Epithelial cell of proximal tubule (primary cell): Measurements from ENCODE around the gene RBM47. TPM values are rescaled to one million over a fixed set of nuclear protein-coding genes. Genes with fewer than 3 reads are reported as not detected.

Experiments
- DNase-seq: peaks from one replicate; pipeline ENCODE4 v3.0.0-alpha.2; 2011; ENCODE audit warnings: low read depth
- H3K4me3 ChIP-seq: 2 replicates; pipeline ENCODE4 v1.5.1; 2011; ENCODE audit warnings: low read depth, mild to moderate bottlenecking, low read length
- total RNA-seq: library from RNA; depleted of rRNA; stranded (reverse); fragments of >200 nt; gene quantifications from 2 replicates; pipeline ENCODE4 v1.2.3, GENCODE V29; 2015
- TF ChIP-seq, protein P1 (sequence below): conservative IDR thresholded peaks from 2 replicates; pipeline ENCODE4 v1.5.1; 2012; ENCODE audit warnings: low read depth, mild to moderate bottlenecking, low read length

RBM47 gene
- total RNA-seq, 1 donor from 2014 or later, result 42.9 TPM

DNA sequence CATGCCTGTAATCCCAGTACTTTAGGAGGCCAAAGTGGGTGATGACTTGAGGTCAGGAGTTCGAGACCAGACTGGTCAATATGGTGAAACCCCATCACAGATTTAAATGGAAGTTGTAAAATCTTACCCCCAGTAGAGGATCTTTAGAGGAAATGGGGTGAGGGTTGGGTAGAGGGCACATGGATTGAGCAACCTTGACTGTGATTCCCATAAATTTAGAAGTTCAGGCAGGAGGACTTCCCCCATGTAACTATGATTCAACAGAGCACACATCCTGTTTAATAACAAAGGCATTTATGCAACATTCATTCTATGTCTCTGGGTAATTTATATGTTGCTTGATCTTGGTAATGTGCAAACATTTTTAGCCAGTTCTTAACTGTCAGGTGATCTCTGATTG lies 143.1 kb downstream of the RBM47 start:
- DNase-seq, result no peak
- TF ChIP-seq, protein P1, sequence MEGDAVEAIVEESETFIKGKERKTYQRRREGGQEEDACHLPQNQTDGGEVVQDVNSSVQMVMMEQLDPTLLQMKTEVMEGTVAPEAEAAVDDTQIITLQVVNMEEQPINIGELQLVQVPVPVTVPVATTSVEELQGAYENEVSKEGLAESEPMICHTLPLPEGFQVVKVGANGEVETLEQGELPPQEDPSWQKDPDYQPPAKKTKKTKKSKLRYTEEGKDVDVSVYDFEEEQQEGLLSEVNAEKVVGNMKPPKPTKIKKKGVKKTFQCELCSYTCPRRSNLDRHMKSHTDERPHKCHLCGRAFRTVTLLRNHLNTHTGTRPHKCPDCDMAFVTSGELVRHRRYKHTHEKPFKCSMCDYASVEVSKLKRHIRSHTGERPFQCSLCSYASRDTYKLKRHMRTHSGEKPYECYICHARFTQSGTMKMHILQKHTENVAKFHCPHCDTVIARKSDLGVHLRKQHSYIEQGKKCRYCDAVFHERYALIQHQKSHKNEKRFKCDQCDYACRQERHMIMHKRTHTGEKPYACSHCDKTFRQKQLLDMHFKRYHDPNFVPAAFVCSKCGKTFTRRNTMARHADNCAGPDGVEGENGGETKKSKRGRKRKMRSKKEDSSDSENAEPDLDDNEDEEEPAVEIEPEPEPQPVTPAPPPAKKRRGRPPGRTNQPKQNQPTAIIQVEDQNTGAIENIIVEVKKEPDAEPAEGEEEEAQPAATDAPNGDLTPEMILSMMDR, result no peak

DNA sequence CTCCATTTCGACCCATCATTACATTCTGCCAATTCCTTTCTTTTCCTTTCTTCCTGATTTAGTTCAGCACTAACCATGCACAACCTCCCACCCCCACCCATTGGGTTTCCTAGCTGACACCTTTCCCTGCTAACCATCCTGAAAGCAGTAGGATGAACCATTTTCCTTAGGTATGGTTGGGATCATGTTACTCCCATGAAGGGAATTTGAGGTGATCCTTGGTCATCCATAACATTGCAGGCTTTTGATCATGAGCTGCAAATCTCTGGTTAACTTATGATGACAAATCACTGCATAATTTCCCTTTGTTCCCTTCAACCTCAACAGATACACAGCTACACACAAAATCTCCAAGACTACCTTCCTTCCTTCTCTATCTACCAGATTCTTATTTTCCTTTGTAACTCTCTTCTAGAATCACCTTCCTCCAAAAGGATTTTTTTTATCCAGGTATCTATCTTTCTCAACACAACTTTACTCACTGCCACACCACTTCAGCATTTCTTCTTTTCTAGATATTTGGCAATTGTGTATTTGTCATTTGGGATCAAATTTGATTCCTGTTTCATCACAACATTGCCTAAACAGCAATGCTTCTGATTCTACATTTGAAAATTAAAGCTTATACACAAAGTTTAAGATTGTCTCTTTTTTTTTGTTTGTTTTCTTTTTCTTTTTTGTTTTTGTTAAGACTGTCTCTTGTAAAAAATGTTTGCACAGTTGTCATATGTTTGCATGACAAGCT lies 145.1 kb downstream of the RBM47 start:
- H3K4me3 ChIP-seq, result no peak overlapping the region
- TF ChIP-seq, protein P1, result no peak
- DNase-seq, result peak; percentile 80

More for the DNA sequence above, 143.1 kb downstream of the RBM47 start:
- no peak overlapping the region for H3K4me3 ChIP-seq

DNA sequence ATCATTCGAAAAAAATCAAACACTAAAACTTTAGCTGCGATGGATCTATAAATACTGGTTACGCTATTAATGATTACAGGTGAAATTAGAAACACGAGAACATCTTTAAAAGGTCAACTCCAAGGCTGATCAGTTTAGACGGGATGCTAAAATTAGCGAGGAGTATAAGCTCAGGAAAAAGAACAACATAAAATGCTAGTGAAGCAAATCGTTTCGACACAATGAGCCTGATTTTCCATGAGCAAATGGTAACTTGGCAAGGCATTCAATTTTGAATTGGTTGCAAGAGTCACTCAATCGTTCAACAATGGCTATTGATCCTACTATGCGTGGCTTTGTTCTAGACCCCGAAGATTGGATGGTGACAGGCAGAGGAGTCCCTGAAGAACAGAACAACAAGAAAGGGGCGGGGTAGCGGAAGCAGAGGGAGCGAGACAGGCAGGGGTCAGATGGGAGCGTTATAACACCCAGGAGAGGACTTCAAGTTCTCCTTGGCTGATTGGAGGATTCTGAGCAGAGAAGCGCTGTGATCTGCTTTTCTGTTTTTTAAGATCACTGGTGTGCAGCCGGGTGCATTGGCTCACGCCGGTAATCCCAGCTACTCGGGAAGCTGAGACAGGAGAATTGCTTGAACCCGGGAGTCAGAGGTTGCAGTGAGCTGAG lies 146.5 kb downstream of the RBM47 start:
- H3K4me3 ChIP-seq, result peak overlapping the region; percentile 24
- TF ChIP-seq, protein P1, result no peak
- DNase-seq, result peak; percentile 87

DNA sequence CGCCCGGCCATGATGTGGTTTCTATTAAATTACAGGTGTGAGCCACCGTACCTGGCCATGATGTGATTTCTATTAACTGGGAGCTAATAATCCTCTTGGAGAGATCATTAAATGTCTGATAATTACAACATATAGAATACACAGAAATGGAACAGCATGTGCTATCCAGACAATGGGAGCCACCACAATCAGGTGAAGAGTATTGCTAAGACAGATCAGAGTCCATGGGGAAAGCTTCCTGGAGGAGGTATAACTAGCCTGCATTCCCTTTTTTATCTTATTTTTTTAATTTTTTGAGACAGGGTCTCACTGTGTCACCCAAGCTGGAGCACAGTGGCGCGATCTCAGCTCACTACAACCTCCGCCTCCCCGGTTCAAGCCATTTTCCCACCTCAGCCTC lies 147.7 kb downstream of the RBM47 start:
- H3K4me3 ChIP-seq, result no peak overlapping the region
- DNase-seq, result no peak
- TF ChIP-seq, protein P1, result no peak

DNA sequence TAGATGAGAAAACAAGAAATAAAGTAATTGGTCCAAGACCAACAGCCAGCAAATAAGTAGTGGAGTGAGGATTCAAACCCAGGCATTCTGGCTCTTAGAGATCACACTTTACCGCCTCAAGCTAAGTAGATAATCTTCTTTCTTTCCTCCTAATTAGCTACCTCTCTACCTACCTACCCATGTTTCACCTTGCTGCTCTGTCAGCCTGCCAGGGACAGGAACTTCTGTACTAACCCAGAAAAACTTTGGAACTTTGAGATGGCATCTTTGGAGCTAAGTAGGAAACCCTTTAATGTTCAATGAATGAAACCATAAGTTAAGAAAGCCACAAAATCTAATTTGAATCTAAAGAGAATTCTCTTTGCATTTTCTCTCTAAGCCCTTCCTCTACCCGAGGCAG lies 149.4 kb downstream of the RBM47 start:
- TF ChIP-seq, protein P1, result no peak
- no peak overlapping the region for H3K4me3 ChIP-seq
- DNase-seq, result no peak

DNA sequence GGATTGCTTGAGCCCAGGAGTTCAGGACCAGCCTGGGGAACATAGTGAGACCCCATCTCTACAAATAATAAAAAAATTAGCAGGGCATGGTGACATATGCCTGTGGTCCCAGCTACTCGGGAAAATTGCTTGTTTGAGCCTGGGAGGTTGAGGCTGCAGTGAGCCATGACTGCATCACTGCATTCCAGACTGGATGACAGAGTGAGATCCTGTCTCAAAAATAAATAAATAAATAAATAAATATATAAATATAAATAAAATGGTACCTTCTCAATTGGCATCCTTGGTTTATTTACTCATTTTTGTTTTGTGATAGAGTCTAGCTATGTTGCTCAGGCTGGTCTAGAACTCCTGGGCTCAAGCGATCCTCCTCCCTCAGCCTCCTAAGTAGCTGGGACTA lies 150.3 kb downstream of the RBM47 start:
- TF ChIP-seq, protein P1, result no peak
- no peak overlapping the region for H3K4me3 ChIP-seq
- DNase-seq, result no peak
